Liver (tissue), 9 donors: Measurements from ENCODE around the gene ERGIC3. TPM values are rescaled to one million over a fixed set of nuclear protein-coding genes. Genes with fewer than 3 reads are reported as not detected.

Source experiments
- DNase-seq: peaks from one replicate; pipeline ENCODE4 v3.0.0-alpha.2; 2017; ENCODE audit warnings: low spot score
- H3K27ac ChIP-seq, 2 donors: one replicate each; pipeline ENCODE4 v1.7.0; 2013; ENCODE audit warnings: inconsistent platforms in 2 of 2, low read length in 2 of 2, control low read depth in 1 of 2, low read depth in 1 of 2, mild to moderate bottlenecking in 1 of 2
- H3K27me3 ChIP-seq, 4 donors: one replicate each; pipeline versions ENCODE4 v1.6.1 to v1.7.0; 2013; ENCODE audit warnings: low read length in 3 of 4, inconsistent platforms in 1 of 4, mild to moderate bottlenecking in 1 of 4, moderate library complexity in 1 of 4; ENCODE audit not compliant: control insufficient read depth in 4 of 4, insufficient read depth in 4 of 4
- H3K36me3 ChIP-seq, 4 donors: one replicate each; pipeline versions ENCODE4 v1.6.1 to v1.7.0; 2013; ENCODE audit warnings: low read length in 3 of 4, mild to moderate bottlenecking in 3 of 4, low read depth in 1 of 4, moderate library complexity in 1 of 4; ENCODE audit not compliant: control insufficient read depth in 4 of 4, insufficient read depth in 3 of 4
- H3K4me1 ChIP-seq, 4 donors: one replicate each; pipeline versions ENCODE4 v1.6.1 to v1.7.0; 2013; ENCODE audit warnings: low read length in 3 of 4, mild to moderate bottlenecking in 3 of 4, moderate library complexity in 1 of 4; ENCODE audit not compliant: control insufficient read depth in 4 of 4, insufficient read depth in 4 of 4
- H3K4me3 ChIP-seq, 3 donors: one replicate each; pipeline versions ENCODE4 v1.6.1 to v1.7.0; 2013; ENCODE audit warnings: low read length in 3 of 3, control low read depth in 1 of 3, low read depth in 1 of 3, mild to moderate bottlenecking in 1 of 3
- H3K9ac ChIP-seq, 2 donors: one replicate each; pipeline ENCODE4 v1.7.0; 2013; ENCODE audit warnings: low read length in 2 of 2, mild to moderate bottlenecking in 2 of 2, moderate library complexity in 2 of 2, control low read depth in 1 of 2, low read depth in 1 of 2
- H3K9me3 ChIP-seq, 4 donors: one replicate each; pipeline versions ENCODE4 v1.6.1 to v1.7.0; 2013; ENCODE audit warnings: low read length in 3 of 4; ENCODE audit not compliant: control insufficient read depth in 4 of 4
- FOXA1 ChIP-seq: IDR thresholded peaks from 2 replicates; pipeline ENCODE4 v1.6.1; 2016; ENCODE audit warnings: antibody characterized with exemption
- HNF4A ChIP-seq, 2 donors: conservative IDR thresholded peaks; 2 replicates each; pipeline ENCODE4 v1.6.1; 2016; ENCODE audit warnings: antibody characterized with exemption in 2 of 2, mild to moderate bottlenecking in 2 of 2
- JUND ChIP-seq, 2 donors: IDR thresholded peaks; 2 replicates each; pipeline ENCODE4 v1.6.1; 2016; ENCODE audit warnings: antibody characterized with exemption in 2 of 2
- NR2F2 ChIP-seq: IDR thresholded peaks from 2 replicates; pipeline ENCODE4 v1.6.1; 2016; ENCODE audit warnings: antibody characterized with exemption
- RAD21 ChIP-seq, 2 donors: IDR thresholded peaks; 2 replicates each; pipeline ENCODE4 v1.6.1; 2016; ENCODE audit warnings: antibody characterized with exemption in 2 of 2, mild to moderate bottlenecking in 2 of 2
- SP1 ChIP-seq: IDR thresholded peaks from 2 replicates; pipeline ENCODE4 v1.6.1; 2018; ENCODE audit warnings: antibody characterized with exemption, mild to moderate bottlenecking
- TAF1 ChIP-seq: conservative IDR thresholded peaks from 2 replicates; pipeline ENCODE4 v1.6.1; 2016; ENCODE audit warnings: antibody characterized with exemption, mild to moderate bottlenecking
- YY1 ChIP-seq: IDR thresholded peaks from 2 replicates; pipeline ENCODE4 v1.6.1; 2016; ENCODE audit warnings: antibody characterized with exemption, mild to moderate bottlenecking
- WGBS: extraction: QIAGEN DNeasy Blood & Tissue Kit; methylation state at CpG from one replicate; pipeline ENCODE4 v1.1.7; 2013; 5-methylcytosine and 5-hydroxymethylcytosine counted together
- polyA plus RNA-seq, 2 donors: library from polyadenylated mRNA; stranded (reverse) in 1 of 2; unstranded in 1 of 2; fragments of 200-250 nt in 1 of 2; fragments of >200 nt in 1 of 2; fragmentation: Nextera tagmentation in 1 of 2; extraction: Ambion mirVana in 1 of 2; gene quantifications; one replicate each; pipeline versions ENCODE4 v1.2.1 to v1.2.3, GENCODE V29; 2013 to 2015
- total RNA-seq, 2 donors: library from RNA; depleted of rRNA; stranded (reverse); fragments of >200 nt; gene quantifications; one replicate each; pipeline ENCODE4 v1.2.3, GENCODE V29; 2014
- TF ChIP-seq, protein P1 (sequence below): IDR thresholded peaks from 2 replicates; pipeline ENCODE4 v1.6.1; 2016; ENCODE audit warnings: antibody characterized with exemption, mild to moderate bottlenecking
- TF ChIP-seq, protein P2 (sequence below): IDR thresholded peaks from 2 replicates; pipeline ENCODE4 v1.6.1; 2016; ENCODE audit warnings: antibody characterized with exemption
- TF ChIP-seq, protein P3 (sequence below): fragments of 150-350 bp; IDR thresholded peaks from 2 replicates; pipeline ENCODE4 v1.5.1; 2017; ENCODE audit warnings: improper control_type of control experiment, low read depth, low read length; ENCODE audit not compliant: missing input control
- TF ChIP-seq, protein P4 (sequence below): IDR thresholded peaks from 2 replicates; pipeline ENCODE4 v1.6.1; 2016; ENCODE audit warnings: antibody characterized with exemption
- donor health status: healthy.
- donor health status: healthy.
- donor health status: healthy.
- donor health status: healthy.
- donor health status: healthy.

Gene ERGIC3
- total and polyA plus RNA-seq, 4 donors: 110 to 167 (median 120) TPM

DNA sequence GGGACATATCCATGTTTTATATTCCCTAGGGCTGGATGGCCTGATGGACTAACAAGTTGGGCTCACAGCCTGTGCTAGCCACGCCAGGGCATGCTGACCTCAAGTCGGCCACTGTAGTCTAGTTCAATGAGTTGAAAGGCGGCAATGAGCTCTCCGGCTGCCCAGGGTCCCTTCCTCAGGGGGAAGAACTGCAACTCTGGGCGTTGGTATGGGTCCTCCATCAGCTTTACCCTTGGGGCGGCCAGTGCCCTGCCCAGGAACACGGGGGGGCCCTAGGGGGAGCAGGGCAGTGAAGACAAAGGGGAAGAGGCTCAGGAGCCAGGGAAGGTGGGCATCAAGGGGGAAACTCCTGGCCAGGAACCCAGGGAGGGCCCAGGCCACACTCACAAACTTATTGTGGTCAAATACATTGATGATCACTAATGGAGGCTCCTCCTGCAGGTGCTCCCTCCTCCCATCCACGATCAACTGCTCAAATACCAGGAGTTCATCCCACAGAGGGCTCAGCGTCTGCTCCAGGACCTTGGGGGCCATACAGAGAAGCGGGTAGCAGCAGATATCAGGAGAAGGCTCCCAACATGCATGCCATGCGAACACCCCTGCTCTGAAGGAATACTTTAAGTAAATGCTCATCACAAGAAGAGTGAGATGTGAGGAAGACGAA is 41.0 kb downstream of the ERGIC3 start:
- peaks cover 0 to 2% (median 0%) of the 10 kb centered on the region in 4 donors for H3K9me3 ChIP-seq
- H3K27ac ChIP-seq: no peak overlapping the region
- H3K27me3 ChIP-seq: no peaks in the 10 kb centered on the region
- DNase-seq: no peak
- H3K9ac ChIP-seq: no peak overlapping the region
- WGBS: 92% methylated on average over 12 of the region's 12 CpGs
- TF ChIP-seq, protein P1, sequence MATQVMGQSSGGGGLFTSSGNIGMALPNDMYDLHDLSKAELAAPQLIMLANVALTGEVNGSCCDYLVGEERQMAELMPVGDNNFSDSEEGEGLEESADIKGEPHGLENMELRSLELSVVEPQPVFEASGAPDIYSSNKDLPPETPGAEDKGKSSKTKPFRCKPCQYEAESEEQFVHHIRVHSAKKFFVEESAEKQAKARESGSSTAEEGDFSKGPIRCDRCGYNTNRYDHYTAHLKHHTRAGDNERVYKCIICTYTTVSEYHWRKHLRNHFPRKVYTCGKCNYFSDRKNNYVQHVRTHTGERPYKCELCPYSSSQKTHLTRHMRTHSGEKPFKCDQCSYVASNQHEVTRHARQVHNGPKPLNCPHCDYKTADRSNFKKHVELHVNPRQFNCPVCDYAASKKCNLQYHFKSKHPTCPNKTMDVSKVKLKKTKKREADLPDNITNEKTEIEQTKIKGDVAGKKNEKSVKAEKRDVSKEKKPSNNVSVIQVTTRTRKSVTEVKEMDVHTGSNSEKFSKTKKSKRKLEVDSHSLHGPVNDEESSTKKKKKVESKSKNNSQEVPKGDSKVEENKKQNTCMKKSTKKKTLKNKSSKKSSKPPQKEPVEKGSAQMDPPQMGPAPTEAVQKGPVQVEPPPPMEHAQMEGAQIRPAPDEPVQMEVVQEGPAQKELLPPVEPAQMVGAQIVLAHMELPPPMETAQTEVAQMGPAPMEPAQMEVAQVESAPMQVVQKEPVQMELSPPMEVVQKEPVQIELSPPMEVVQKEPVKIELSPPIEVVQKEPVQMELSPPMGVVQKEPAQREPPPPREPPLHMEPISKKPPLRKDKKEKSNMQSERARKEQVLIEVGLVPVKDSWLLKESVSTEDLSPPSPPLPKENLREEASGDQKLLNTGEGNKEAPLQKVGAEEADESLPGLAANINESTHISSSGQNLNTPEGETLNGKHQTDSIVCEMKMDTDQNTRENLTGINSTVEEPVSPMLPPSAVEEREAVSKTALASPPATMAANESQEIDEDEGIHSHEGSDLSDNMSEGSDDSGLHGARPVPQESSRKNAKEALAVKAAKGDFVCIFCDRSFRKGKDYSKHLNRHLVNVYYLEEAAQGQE: no peak
- TF ChIP-seq, protein P2, sequence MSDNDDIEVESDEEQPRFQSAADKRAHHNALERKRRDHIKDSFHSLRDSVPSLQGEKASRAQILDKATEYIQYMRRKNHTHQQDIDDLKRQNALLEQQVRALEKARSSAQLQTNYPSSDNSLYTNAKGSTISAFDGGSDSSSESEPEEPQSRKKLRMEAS: no peak
- TF ChIP-seq FOXA1: no peak
- TF ChIP-seq RAD21 (IDR thresholded peaks at IDR 0.05): no peak
- TF ChIP-seq TAF1: no peak
- TF ChIP-seq YY1: no peak
- TF ChIP-seq, protein P3, sequence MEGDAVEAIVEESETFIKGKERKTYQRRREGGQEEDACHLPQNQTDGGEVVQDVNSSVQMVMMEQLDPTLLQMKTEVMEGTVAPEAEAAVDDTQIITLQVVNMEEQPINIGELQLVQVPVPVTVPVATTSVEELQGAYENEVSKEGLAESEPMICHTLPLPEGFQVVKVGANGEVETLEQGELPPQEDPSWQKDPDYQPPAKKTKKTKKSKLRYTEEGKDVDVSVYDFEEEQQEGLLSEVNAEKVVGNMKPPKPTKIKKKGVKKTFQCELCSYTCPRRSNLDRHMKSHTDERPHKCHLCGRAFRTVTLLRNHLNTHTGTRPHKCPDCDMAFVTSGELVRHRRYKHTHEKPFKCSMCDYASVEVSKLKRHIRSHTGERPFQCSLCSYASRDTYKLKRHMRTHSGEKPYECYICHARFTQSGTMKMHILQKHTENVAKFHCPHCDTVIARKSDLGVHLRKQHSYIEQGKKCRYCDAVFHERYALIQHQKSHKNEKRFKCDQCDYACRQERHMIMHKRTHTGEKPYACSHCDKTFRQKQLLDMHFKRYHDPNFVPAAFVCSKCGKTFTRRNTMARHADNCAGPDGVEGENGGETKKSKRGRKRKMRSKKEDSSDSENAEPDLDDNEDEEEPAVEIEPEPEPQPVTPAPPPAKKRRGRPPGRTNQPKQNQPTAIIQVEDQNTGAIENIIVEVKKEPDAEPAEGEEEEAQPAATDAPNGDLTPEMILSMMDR: no peak
- no peak for TF ChIP-seq NR2F2
- TF ChIP-seq SP1: no peak
- no peak for TF ChIP-seq JUND (IDR thresholded peaks at IDR 0.05)
- TF ChIP-seq, protein P4, sequence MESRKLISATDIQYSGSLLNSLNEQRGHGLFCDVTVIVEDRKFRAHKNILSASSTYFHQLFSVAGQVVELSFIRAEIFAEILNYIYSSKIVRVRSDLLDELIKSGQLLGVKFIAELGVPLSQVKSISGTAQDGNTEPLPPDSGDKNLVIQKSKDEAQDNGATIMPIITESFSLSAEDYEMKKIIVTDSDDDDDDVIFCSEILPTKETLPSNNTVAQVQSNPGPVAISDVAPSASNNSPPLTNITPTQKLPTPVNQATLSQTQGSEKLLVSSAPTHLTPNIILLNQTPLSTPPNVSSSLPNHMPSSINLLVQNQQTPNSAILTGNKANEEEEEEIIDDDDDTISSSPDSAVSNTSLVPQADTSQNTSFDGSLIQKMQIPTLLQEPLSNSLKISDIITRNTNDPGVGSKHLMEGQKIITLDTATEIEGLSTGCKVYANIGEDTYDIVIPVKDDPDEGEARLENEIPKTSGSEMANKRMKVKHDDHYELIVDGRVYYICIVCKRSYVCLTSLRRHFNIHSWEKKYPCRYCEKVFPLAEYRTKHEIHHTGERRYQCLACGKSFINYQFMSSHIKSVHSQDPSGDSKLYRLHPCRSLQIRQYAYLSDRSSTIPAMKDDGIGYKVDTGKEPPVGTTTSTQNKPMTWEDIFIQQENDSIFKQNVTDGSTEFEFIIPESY: no peak
- H3K4me3 ChIP-seq: no peak overlapping the region
- H3K4me1 ChIP-seq: no peaks in the 10 kb centered on the region
- H3K36me3 ChIP-seq: no peaks in the 10 kb centered on the region

DNA sequence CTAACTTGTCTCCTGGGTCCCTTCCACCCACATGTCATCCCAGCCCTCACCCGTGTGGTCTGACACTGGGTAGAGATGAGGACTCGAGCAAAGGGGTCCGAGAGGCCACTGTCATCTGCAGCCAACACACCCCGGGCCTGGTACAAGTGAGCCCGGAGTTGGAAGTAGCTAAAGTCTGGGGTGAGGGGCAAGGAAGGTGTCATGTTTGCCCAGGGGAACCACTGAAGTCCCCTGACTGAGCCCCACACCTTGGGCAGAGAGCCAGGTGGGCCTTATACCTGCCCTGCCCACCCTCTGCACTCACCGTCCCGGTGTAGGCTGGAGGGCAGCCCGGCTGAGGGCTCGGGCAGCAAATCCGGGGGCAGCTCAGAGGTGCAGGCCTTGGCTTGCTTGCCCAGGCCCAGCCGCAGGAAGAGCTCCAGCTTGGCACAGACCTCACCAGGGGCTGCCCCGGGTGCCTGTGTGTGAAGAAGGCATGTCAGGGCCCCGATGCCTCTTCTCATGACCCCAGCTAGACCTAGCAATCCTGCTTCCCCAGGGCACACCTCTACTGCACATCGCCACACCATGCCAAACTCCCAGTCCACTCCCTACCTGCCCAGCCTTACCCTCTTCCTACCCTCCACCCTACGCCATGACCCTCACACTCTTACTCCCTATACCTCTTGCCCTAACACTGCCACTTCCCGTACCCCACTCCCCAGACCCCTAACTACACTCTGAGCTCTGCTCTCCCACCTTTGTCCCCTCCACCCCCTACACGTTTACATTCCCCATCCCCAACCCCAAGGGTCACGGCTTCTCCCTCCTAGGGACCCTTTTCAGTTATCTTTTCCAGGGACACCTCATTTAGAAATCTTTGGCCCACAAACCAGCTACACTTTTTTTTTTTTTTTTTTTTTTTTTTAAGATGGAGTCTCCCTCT is 42.0 kb downstream of the ERGIC3 start:
- peaks cover 0 to 2% (median 0%) of the 10 kb centered on the region in 4 donors for H3K9me3 ChIP-seq
- H3K4me3 ChIP-seq: no peak overlapping the region
- H3K4me1 ChIP-seq: no peaks in the 10 kb centered on the region
- DNase-seq: no peak
- WGBS: 95% methylated on average over 18 of the region's 18 CpGs
- no peak overlapping the region for H3K9ac ChIP-seq
- no peaks in the 10 kb centered on the region for H3K36me3 ChIP-seq
- H3K27me3 ChIP-seq: no peaks in the 10 kb centered on the region
- no peak for TF ChIP-seq SP1
- TF ChIP-seq, protein P1: no peak
- TF ChIP-seq HNF4A (conservative IDR thresholded peaks at IDR 0.05): no peak
- H3K27ac ChIP-seq: no peak overlapping the region
